A204.1 (cell line): Measurements from ENCODE around the gene NNAT.
"Not testable (repeated sequence)": the region's sequence is repeated elsewhere in the genome, so short reads cannot be mapped to it uniquely, and the experiment has no call there.

Source experiments
- FAIRE-seq: peaks from 2 replicates; lab custom pipeline; 2012; peaks lifted over from hg19 to GRCh38; lab: Jason Lieb, UNC

Gene NNAT

GRCh38 chr20:37542281-37542680 is 21.2 kb downstream of the NNAT start:
- FAIRE-seq, result no peak

GRCh38 chr20:37543828-37544227 is 22.8 kb downstream of the NNAT start:
- no peak for FAIRE-seq

- FAIRE-seq, result no peak
Measured at GRCh38 chr20:37544386-37544785, 23.3 kb downstream of the NNAT start.

GRCh38 chr20:37545516-37545915 is 24.5 kb downstream of the NNAT start:
- FAIRE-seq, result no peak

GRCh38 chr20:37547912-37548311 is 26.9 kb downstream of the NNAT start:
- FAIRE-seq, result no peak

- FAIRE-seq, result not testable (repeated sequence)
Measured at GRCh38 chr20:37550101-37550920, 29.3 kb downstream of the NNAT start.

- not testable (repeated sequence) for FAIRE-seq
Measured at GRCh38 chr20:37551660-37552059, 30.6 kb downstream of the NNAT start.

GRCh38 chr20:37552415-37552814 is 31.4 kb downstream of the NNAT start:
- no peak for FAIRE-seq

GRCh38 chr20:37554721-37555298 is 33.8 kb downstream of the NNAT start:
- not testable (repeated sequence) for FAIRE-seq

GRCh38 chr20:37556538-37556937 is 35.5 kb downstream of the NNAT start:
- FAIRE-seq, result no peak

GRCh38 chr20:37558306-37558705 is 37.3 kb downstream of the NNAT start:
- FAIRE-seq, result no peak

GRCh38 chr20:37558779-37559178 is 37.7 kb downstream of the NNAT start:
- no peak for FAIRE-seq

GRCh38 chr20:37559312-37560027 is 38.4 kb downstream of the NNAT start:
- no peak for FAIRE-seq

GRCh38 chr20:37560629-37561028 is 39.6 kb downstream of the NNAT start:
- no peak for FAIRE-seq

GRCh38 chr20:37562695-37563480 is 41.8 kb downstream of the NNAT start:
- no peak for FAIRE-seq

GRCh38 chr20:37564016-37564387 is 43.0 kb downstream of the NNAT start:
- no peak for FAIRE-seq

GRCh38 chr20:37564388-37565133 is 43.5 kb downstream of the NNAT start:
- no peak for FAIRE-seq

GRCh38 chr20:37565134-37565811 is 44.2 kb downstream of the NNAT start:
- no peak for FAIRE-seq

GRCh38 chr20:37566590-37567330 is 45.7 kb downstream of the NNAT start:
- FAIRE-seq, result no peak

GRCh38 chr20:37567331-37567665 is 46.2 kb downstream of the NNAT start:
- FAIRE-seq, result no peak
